Measurements from ENCODE around the gene PPP2R5C.
A peak's percentile ranks its signal among the peaks of the same experiment; 100 is the strongest.
"Not testable (repeated sequence)": the region's sequence is repeated elsewhere in the genome, so short reads cannot be mapped to it uniquely, and the experiment has no call there.

PPP2R5C gene

GRCh38 chr14:101784631-101785030, 23.1 kb downstream of the PPP2R5C start:
- no peak for DNase-seq

- no peak for DNase-seq
These were observed 26.6 kb downstream of the PPP2R5C start for GRCh38 chr14:101788016-101788635.

- DNase-seq, result no peak
These were observed 27.7 kb downstream of the PPP2R5C start for GRCh38 chr14:101789222-101789621.

- no peak for DNase-seq
These were observed 28.7 kb downstream of the PPP2R5C start for GRCh38 chr14:101790232-101790631.

GRCh38 chr14:101791919-101792572, 30.5 kb downstream of the PPP2R5C start:
- peak; percentile 47 for DNase-seq

GRCh38 chr14:101796016-101796415, 34.5 kb downstream of the PPP2R5C start:
- no peak for DNase-seq

- DNase-seq, result no peak
These were observed 35.0 kb downstream of the PPP2R5C start for GRCh38 chr14:101796479-101796878.

- no peak for DNase-seq
These were observed 36.3 kb downstream of the PPP2R5C start for GRCh38 chr14:101797856-101798255.

GRCh38 chr14:101804373-101804772, 42.9 kb downstream of the PPP2R5C start:
- not testable (repeated sequence) for DNase-seq

GRCh38 chr14:101806252-101806651, 44.7 kb downstream of the PPP2R5C start:
- DNase-seq, result not testable (repeated sequence)

GRCh38 chr14:101808020-101808641, 46.6 kb downstream of the PPP2R5C start:
- no peak for DNase-seq

- no peak for DNase-seq
These were observed 47.6 kb downstream of the PPP2R5C start for GRCh38 chr14:101808894-101809670.

GRCh38 chr14:101809671-101810514, 48.4 kb downstream of the PPP2R5C start:
- peak; percentile 95 for DNase-seq

GRCh38 chr14:101810897-101811621, 49.5 kb downstream of the PPP2R5C start:
- DNase-seq, result no peak

GRCh38 chr14:101812071-101812470, 50.6 kb downstream of the PPP2R5C start:
- DNase-seq, result no peak

GRCh38 chr14:101813171-101813759, 51.8 kb downstream of the PPP2R5C start:
- DNase-seq, result no peak

GRCh38 chr14:101813833-101814232, 52.3 kb downstream of the PPP2R5C start:
- DNase-seq, result no peak

GRCh38 chr14:101814934-101815333, 53.4 kb downstream of the PPP2R5C start:
- no peak for DNase-seq

GRCh38 chr14:101815994-101816393, 54.5 kb downstream of the PPP2R5C start:
- DNase-seq, result no peak

GRCh38 chr14:101817501-101818001, 56.0 kb downstream of the PPP2R5C start:
- DNase-seq, result no peak

Data from NCI-H2081 treated with DMSO at 0.1 percent for 48 hours (cell line).